Hypothalamus (tissue), 51 donors: ENCODE measurements around the gene YKT6.

ENCODE experiments used
- DNase-seq, 51 donors: peaks; one replicate each; lab custom pipeline; 2025; lab: John Stamatoyannopoulos, UW

YKT6 gene

DNA sequence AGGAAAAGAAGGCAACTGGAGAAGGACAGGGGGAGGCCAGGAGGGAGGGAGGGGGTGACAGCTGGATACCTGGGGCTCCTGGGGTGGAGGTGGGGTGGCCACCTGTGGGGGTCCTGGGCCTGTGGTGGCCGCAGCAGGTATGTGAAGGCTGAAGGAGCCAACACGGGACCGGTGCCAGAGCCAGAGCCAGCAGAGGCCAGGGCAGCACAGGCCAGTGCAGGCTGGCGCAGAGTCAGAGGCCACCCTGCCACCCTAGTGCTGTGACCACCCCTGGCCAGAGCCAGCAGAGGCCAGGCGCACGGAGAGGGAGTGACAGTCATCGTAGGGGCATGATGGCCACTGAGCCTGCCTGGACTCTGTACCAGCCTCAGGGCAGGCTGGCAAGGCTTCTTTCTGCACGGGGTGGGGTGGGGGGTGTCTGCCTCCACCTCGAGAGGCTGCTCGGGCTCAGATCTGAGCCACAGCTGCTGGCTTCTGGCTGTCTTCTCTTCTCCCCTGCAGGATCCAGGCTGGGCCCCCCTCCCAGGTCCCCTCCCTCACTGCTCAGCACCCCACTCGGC, 28.8 kb downstream of the YKT6 start:
- DNase-seq, result no peak

DNA sequence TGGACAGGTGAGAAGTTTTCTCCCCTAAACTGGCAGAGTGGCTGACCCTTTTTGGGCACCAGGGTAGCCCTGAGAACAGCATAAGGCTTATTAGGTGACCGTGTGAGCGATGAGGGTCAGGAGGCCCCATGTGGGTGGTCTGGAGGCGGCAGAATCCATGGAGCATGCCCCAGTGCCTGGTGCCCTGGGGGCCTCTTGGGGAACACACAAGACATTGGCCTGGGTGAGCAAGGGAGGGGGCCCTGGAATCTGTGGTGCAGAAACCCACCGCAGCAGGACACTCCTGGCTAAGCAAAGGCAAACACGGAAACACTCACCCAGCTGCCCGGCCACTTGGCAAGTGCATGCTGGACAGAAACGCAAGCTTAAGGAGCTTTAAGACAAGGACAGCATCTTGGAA, 29.5 kb downstream of the YKT6 start:
- no peak for DNase-seq

DNA sequence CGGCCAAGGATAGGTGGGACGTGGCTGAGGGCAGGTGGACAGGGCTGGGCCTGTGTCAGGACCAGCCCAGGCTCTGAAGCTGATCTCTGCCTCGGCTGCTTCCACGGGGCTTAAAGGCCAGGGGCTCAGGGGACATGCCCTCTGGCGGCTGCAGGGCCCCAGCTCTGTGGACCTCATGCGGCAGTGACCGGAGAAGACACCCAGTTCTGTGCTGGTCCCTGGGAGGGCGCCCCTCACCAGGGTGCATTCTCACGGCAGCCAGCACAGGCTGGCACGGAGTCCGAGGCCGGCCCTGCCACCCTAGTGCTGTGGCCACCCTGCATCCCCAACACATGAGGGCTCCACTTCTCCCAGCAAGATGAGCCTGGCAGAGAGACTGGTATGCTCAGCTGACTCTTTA, 30.3 kb downstream of the YKT6 start:
- DNase-seq, result no peak

- DNase-seq, result no peak
Measured at GRCh38 chr7:44232396-44232795, 31.6 kb downstream of the YKT6 start.

- DNase-seq, result no peak
Measured at GRCh38 chr7:44232901-44233715, 32.3 kb downstream of the YKT6 start.

- DNase-seq, result no peak
Measured at GRCh38 chr7:44235066-44235465, 34.3 kb downstream of the YKT6 start.

DNA sequence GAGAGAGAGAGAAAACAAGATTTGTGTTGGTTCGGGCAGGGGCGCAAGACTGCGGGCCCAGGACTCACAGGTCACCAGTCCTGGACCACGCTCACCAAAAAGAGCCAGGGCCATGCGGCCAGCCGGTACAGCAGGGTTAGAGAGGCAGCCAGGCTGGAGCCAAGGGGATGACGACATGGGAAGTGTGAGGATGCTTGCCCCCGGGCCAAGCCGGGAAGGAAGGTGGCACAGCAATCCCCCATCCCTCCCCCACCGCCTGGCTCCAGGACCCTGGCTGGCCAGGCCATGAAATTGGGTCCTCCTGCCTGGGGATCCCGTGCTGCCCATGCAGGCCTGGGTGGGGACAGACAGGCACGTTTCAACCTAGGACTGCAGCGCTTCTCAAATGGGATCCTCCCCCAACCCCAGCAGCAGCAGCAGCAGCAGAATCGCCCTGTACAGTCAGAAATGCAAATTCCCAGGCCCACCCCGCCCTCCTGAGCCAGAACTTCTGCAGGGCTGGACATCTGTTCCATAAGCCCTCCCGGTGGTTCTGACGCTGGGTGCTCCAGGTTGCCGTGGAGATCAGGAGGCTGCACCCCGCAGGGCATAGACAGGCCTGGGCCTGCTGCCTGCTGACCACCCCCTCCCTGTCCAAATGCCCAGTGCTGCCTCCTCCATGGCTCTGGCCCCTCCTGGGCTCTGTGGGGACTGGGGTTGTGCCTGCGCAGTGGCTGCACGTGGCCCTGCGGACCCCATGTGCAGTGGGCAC, 35.0 kb downstream of the YKT6 start:
- DNase-seq, result peak in 17 of 51 donors; percentile 18 to 64 (median 28)

- DNase-seq, result peak in 4 of 51 donors; percentile 7 to 44 (median 36)
Measured at GRCh38 chr7:44236333-44236728, 35.6 kb downstream of the YKT6 start.

- no peak for DNase-seq
Measured at GRCh38 chr7:44237696-44238095, 36.9 kb downstream of the YKT6 start.

DNA sequence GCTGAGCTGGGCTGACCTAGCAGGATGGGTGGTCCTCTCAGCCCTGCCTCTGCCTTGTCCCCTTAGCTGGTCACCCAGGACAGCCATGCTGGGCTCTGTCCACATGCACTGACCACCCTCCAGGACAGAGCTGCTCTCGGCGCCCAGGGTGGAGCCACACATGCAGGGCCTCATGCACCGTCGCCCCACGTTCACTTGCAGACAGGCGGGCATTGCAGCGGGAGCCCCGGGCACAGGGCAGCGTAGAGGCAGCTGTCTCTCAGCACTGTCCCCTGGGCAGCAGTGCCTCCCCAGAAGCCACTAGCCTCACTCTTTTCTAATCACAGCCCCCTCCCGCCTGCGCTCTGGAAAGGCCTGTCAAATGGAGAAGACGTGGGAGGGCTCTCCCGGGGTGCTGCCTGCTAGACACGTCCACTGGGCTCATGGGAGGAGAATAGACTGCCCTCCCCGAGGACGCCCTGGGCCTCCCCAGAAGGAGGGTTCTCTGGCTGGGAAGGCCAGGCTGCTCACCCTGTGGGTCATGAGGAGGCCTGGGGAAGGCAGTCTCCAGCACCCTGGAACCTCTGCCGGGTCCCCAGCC, 37.4 kb downstream of the YKT6 start:
- no peak for DNase-seq

DNA sequence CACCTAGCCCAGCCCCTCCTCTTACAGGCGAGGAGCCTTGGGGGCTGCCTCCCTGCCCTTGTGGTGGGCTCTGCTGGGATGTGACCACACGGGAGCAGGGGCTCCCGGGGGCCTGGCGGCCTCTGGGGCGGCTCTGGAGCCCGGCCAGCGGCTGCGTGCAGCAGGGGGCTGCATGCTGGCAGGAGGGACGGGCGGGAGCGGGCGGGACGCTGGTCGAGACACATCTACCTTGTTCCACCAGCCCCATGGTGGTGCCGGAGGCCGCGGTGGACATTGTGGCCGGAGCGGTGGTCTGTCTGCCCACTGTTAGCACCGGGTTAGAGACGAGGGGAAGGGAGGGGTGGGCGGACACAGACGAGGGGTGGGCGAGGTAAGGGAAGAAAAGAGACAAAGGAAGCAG, 38.6 kb downstream of the YKT6 start:
- no peak for DNase-seq

DNA sequence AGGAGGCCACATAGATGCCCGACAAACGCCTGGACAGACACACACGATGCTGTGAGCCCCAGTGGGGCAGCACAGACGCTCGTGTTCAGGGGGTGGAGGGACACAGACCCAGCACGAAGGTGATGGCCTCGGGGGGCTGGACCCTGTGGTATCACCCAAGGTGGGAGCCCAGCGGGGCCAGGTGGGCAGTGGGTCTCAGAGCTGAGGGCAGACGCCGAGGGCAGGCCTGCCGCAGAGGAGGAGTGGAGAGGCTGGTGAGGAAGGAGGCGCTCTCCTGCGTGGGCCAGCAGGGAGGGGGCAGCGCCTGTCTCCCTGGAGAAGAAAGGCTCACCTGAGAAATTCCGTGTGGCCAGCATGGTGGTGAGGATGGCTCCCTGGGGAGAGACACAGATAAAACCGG, 39.6 kb downstream of the YKT6 start:
- no peak for DNase-seq

- DNase-seq, result peak in 43 of 51 donors; percentile 12 to 80 (median 43)
Measured at GRCh38 chr7:44240983-44241510, 40.3 kb downstream of the YKT6 start.

GRCh38 chr7:44242091-44242490, 41.3 kb downstream of the YKT6 start:
- no peak for DNase-seq

DNA sequence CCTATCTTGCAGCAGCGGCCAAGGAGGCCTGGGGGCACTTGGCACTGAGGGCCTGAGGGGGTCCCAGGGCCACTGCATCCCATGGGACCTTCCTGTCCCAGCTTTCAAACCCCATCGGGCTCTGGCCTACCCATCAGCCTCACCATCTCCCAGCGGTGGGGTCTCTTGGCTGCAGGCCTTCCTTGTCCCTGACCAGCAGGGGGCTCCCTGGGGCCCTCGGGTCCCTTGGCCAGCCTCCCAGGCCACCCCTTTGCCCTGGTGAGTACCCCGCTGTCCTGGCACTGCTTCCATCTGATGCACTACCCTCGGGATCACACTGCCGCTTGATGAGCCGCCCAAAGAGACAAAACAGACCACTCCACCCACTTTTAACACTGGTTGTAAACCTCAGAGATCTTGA, 43.5 kb downstream of the YKT6 start:
- DNase-seq, result peak in 1 of 51 donors; percentile 6

DNA sequence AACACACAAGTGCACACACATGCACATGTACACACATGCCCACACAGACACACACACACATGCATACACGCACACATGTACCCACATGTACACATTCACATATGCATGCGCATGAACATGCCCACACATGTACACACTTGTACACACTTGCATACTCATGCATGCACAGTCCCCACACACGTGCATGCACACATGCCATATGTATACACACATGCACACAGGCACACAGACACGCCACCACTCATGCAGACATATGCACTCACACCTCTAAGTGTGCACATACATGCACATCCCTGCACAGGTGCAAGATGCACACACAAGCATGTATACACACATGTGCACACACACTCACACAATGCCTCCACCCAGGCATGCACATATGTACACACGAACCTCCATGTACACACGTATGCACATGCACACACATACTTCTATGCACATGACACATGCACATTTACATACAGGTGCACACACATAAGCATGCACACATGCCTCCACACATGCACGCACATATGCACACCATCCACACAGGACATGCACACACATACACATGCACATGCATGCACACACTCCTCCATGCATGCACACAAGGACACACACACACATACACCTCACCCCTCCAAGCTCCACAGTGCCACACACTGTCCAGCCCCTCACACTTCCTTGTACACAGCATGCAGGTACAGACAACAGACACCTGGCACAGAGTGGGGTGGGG, 45.8 kb downstream of the YKT6 start:
- DNase-seq, result no peak

DNA sequence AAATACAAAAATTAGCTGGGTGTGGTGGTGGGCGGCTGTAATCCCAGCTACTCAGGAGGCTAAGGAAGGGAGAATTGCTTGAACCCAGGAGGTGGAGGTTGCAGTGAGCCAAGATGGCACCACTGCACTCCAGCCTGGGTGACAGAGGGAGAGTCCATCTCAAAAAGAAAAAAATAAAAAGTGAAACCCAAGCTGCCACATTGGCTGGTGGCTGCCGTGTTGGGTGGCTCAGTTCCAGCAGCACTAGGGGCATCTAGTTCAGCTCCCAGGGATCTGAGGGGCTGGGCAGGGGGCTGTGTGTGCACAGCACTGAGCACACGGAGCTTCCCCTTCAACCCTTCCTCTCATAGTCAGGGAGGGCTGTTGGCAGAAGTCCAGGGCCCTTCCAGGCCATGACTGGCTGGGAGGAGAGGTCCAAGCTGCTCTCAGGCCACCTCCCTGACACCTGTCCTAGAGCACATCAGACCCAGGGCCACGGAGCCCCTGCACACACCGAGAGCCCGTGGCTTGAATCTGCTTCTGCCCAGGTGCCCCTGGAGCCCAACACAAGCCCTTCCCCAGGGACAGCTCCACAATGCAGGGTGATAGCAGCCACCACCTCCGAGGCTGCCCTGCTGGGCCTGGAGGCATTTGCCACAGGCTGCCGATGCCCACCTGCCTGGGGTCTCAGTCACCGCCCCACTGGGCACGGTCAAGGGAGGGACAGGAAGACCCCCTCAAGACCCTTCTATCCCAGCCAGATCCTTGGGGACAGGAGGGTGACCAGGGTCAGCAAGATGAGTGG, 47.3 kb downstream of the YKT6 start:
- DNase-seq, result no peak

- DNase-seq, result no peak
Measured at GRCh38 chr7:44249639-44250234, 49.0 kb downstream of the YKT6 start.

GRCh38 chr7:44251269-44251668, 50.5 kb downstream of the YKT6 start:
- DNase-seq, result no peak
